PC-9 (cell line): ENCODE measurements around the gene DAPK1. TPM values are rescaled to one million over a fixed set of nuclear protein-coding genes. Genes with fewer than 3 reads are reported as not detected.

Source experiments
- BruUV-seq: library from RNA; stranded (reverse); fragments of 400-500 nt; replicated peaks from 2 replicates; lab custom pipeline; 2021; lab: Mats Ljungman, UMichigan
- CTCF ChIA-PET: fragments of 300-600 bp; sonication (Branson Sonifier 250); formaldehyde crosslinking; loops from one replicate; lab custom pipeline; 2022; ENCODE audit warnings: antibody characterized with exemption; lab: Charles Lee
- POLR2A ChIA-PET: fragments of 300-600 bp; sonication (Branson Sonifier 250); formaldehyde crosslinking; loops from one replicate; lab custom pipeline; 2022; ENCODE audit warnings: antibody characterized with exemption; ENCODE audit not compliant: unreplicated experiment; lab: Charles Lee
- DNase-seq, 2 experiments: peaks; one replicate each; pipeline versions ENCODE4 v3.0.0 to v3.0.0-alpha.2; 2015 to 2022; ENCODE audit warnings: mixed read lengths in 1 of 2
- H2AFZ ChIP-seq: fragments of 200-600 bp; sonication (generic); 2 replicates; pipeline ENCODE4 v1.8.1; 2017; ENCODE audit warnings: antibody characterized with exemption
- H3F3A ChIP-seq: fragments of 200-600 bp; sonication (generic); 2 replicates; pipeline ENCODE4 v1.8.1; 2017; ENCODE audit warnings: antibody characterized with exemption, mild to moderate bottlenecking, low read depth; ENCODE audit not compliant: insufficient read depth
- H3K27ac ChIP-seq: fragments of 200-600 bp; sonication (generic); 2 replicates; pipeline ENCODE4 v1.6.1; 2016; ENCODE audit warnings: mixed run types
- H3K27me3 ChIP-seq: fragments of 200-600 bp; sonication (generic); 2 replicates; pipeline ENCODE4 v1.6.1; 2016; ENCODE audit warnings: low read depth, mixed run types; ENCODE audit not compliant: insufficient read depth
- H3K36me3 ChIP-seq: fragments of 200-600 bp; sonication (generic); 2 replicates; pipeline ENCODE4 v1.6.1; 2016; ENCODE audit warnings: low read depth, mixed run types
- H3K4me1 ChIP-seq: fragments of 200-600 bp; sonication (generic); replicated peaks from 2 replicates; pipeline ENCODE4 v1.6.1; 2016; ENCODE audit warnings: mixed run types; ENCODE audit not compliant: insufficient read depth
- H3K4me2 ChIP-seq: fragments of 200-600 bp; sonication (generic); 2 replicates; pipeline ENCODE4 v1.6.1; 2017; ENCODE audit warnings: mixed run types
- H3K4me3 ChIP-seq: fragments of 200-600 bp; sonication (generic); 2 replicates; pipeline ENCODE4 v1.6.1; 2016; ENCODE audit warnings: mixed run types
- H3K79me2 ChIP-seq: fragments of 200-600 bp; sonication (generic); 2 replicates; pipeline ENCODE4 v1.6.1; 2017; ENCODE audit warnings: low read depth, mixed run types
- H3K9me2 ChIP-seq: fragments of 200-600 bp; sonication (generic); 2 replicates; pipeline ENCODE4 v1.8.1; 2017; ENCODE audit warnings: mild to moderate bottlenecking; ENCODE audit not compliant: insufficient read depth
- H3K9me3 ChIP-seq: fragments of 200-600 bp; sonication (generic); 2 replicates; pipeline ENCODE4 v1.8.1; 2016; ENCODE audit warnings: low read depth; ENCODE audit not compliant: insufficient read depth
- H4K20me1 ChIP-seq: fragments of 200-600 bp; sonication (generic); 2 replicates; pipeline ENCODE4 v1.8.1; 2017; ENCODE audit not compliant: insufficient read depth
- EZH2 ChIP-seq: fragments of 200-600 bp; sonication (generic); IDR thresholded peaks from 2 replicates; pipeline ENCODE4 v1.8.0; 2017; ENCODE audit warnings: antibody characterized with exemption, low read depth
- intact Hi-C: fragments of 100-400 bp; cut with micrococcal nuclease; formaldehyde crosslinking; loops from one replicate; pipeline ENCODE4 v1.10.0; 2022; ENCODE audit not compliant: unreplicated experiment
- total RNA-seq: library from RNA; stranded (reverse); gene quantifications from 2 replicates; pipeline ENCODE4 v1.2.3, GENCODE V29; 2021
- TF ChIP-seq, protein P1 (sequence below): fragments of 200-600 bp; sonication (generic); conservative IDR thresholded peaks from 2 replicates; pipeline ENCODE4 v1.6.1; 2017; ENCODE audit warnings: mixed run types, antibody characterized with exemption, mild to moderate bottlenecking, moderate library complexity

DAPK1 gene
- total RNA-seq, 1 experiment from 2014 or later: 100 TPM

DNA sequence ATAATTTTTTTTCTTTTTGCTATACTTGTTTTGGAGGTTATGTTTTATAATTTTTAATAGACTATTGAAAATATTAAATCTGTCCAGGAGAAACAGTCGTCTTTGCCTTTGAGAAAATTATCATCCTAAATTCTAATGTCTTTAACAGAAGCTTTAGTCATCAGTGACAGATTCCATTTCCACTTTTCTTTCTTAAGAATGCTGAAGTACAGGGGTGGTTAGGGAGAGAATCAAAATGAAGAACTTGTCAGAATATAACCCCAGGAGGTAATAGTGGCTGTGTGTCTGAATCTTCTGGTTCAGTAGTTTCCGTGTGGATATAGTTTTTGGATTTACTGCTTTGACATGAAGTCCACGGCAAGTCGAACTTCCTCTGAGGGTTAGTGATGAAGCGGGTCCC, 111.8 kb downstream of the DAPK1 start:
- ChIA-PET CTCF (no interaction called here), POLR2A (no interaction called here)
- intact Hi-C loops: loop anchor here (10.0 kb wide), 1 partner anchor 185 kb away; no protein-coding TSS in a partner anchor
- DNase-seq: no peak
- peaks cover 47% of the 10 kb centered on the region for H3K4me1 ChIP-seq
- no peaks in the 10 kb centered on the region for H3K9me2 ChIP-seq
- no peak overlapping the region for H3K27ac ChIP-seq
- TF ChIP-seq EZH2: no peak
- TF ChIP-seq, protein P1, sequence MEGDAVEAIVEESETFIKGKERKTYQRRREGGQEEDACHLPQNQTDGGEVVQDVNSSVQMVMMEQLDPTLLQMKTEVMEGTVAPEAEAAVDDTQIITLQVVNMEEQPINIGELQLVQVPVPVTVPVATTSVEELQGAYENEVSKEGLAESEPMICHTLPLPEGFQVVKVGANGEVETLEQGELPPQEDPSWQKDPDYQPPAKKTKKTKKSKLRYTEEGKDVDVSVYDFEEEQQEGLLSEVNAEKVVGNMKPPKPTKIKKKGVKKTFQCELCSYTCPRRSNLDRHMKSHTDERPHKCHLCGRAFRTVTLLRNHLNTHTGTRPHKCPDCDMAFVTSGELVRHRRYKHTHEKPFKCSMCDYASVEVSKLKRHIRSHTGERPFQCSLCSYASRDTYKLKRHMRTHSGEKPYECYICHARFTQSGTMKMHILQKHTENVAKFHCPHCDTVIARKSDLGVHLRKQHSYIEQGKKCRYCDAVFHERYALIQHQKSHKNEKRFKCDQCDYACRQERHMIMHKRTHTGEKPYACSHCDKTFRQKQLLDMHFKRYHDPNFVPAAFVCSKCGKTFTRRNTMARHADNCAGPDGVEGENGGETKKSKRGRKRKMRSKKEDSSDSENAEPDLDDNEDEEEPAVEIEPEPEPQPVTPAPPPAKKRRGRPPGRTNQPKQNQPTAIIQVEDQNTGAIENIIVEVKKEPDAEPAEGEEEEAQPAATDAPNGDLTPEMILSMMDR: no peak
- no peak overlapping the region for H2AFZ ChIP-seq
- peaks cover 11% of the 10 kb centered on the region; the same call in 1 of the 2 replicates for H3K36me3 ChIP-seq
- no peak overlapping the region for H3K4me3 ChIP-seq
- H3F3A ChIP-seq: peaks cover 16% of the 10 kb centered on the region
- H3K27me3 ChIP-seq: no peaks in the 10 kb centered on the region
- no peak overlapping the region for H3K4me2 ChIP-seq
- no peaks in the 10 kb centered on the region; the same call in 1 of the 2 replicates for H4K20me1 ChIP-seq
- H3K79me2 ChIP-seq: no peaks in the 10 kb centered on the region
- BruUV-seq: no TSS peak
- no peaks in the 10 kb centered on the region for H3K9me3 ChIP-seq

DNA sequence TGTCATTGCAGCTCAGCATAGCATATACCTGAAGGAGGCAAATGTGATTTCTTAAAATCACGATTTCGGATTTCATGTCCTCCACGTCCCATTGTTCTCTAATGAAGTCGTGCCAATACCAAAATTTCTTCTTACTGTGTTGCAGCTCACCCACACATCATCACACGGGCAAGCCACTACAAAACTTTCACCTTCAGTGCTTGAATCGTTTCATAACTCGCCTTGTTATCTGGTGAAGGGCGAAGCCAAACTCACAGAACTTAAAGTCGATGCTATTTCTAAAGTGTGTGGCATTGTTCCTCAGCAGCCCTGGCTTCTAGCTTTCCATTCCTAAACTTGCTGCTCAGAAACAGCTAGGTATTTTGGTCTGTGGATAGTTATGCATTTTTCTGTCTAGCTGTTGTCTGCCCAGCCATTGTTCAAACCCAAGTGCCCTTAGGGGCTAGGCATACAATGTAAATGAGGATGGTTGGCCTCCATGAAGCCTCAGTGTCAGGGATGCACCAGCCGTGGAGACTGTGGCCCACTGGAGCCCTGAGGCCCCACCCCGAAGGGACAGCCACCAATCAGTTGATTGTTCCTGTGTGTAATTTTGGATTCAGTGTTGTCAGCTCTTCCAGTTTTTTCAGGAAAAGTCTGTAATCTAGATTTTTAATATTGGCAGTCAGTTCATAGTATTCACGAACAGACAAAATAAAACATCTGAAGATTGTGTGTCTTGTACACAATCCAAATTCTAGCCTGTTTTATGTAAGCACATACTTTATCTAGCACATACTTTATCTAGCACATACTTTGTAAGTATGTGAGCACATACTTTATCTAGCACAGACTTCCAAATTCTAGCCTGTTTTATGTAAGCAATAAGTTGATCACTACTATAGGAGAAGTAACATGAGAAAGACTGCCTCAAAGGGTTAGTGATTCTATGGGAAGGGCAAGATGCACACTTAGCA, 112.8 kb downstream of the DAPK1 start:
- Histone ChIP-seq H3K79me2 (no peaks in the 10 kb centered on the region), H3K9me3 (no peaks in the 10 kb centered on the region), H3K4me3 (no peak overlapping the region), H3K9me2 (no peaks in the 10 kb centered on the region), H2AFZ (no peak overlapping the region), H3K36me3 (peaks cover 11% of the 10 kb centered on the region; the same call in 1 of the 2 replicates), H3K27me3 (no peaks in the 10 kb centered on the region), H3K4me2 (no peak overlapping the region), H3K27ac (no peak overlapping the region), H3F3A (peaks cover 25% of the 10 kb centered on the region), H4K20me1 (no peaks in the 10 kb centered on the region; the same call in 1 of the 2 replicates), H3K4me1 (peaks cover 54% of the 10 kb centered on the region)
- TF ChIP-seq, protein P1: no peak
- TF ChIP-seq EZH2: no peak
- ChIA-PET CTCF (no interaction called here), POLR2A (no interaction called here)
- intact Hi-C loops: no loop called here
- no peak for DNase-seq
- BruUV-seq: no TSS peak

DNA sequence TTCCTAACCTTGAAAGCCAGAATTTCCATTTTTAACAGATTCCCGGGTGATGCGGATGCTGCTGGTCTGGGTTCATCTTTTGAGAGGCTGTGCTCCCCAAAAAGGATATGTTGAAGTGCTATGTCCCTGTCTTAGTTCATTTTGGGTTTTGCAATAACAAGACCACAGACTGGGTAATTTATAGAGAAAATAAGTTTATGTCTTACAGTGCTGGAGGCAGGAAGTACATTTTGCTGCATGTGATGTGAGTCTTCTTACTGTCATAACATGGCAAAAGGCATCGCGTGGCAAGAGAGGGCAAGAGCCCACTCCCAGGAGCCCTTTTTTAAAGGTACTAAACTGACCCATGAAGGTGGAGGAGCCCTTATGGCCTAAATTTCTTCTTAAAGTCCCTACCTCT, 114.1 kb downstream of the DAPK1 start:
- no peaks in the 10 kb centered on the region for H3K9me2 ChIP-seq
- TF ChIP-seq EZH2: no peak
- TF ChIP-seq, protein P1: no peak
- no peaks in the 10 kb centered on the region for H3K27me3 ChIP-seq
- H3F3A ChIP-seq: peaks cover 29% of the 10 kb centered on the region
- CTCF ChIA-PET: no interaction called here
- no peaks in the 10 kb centered on the region; the same call in 1 of the 2 replicates for H4K20me1 ChIP-seq
- DNase-seq: no peak
- H3K27ac ChIP-seq: no peak overlapping the region
- H2AFZ ChIP-seq: no peak overlapping the region
- no TSS peak for BruUV-seq
- no peaks in the 10 kb centered on the region for H3K79me2 ChIP-seq
- no peak overlapping the region for H3K4me3 ChIP-seq
- H3K4me1 ChIP-seq: peaks cover 54% of the 10 kb centered on the region
- H3K36me3 ChIP-seq: peaks cover 14% of the 10 kb centered on the region; the same call in 1 of the 2 replicates
- H3K4me2 ChIP-seq: no peak overlapping the region
- H3K9me3 ChIP-seq: no peaks in the 10 kb centered on the region
- POLR2A ChIA-PET: no interaction called here
- intact Hi-C loops: no loop called here
